HEK293 (cell line): Measurements from ENCODE around the gene DDX31.

Experiments
- CTCF ChIA-PET: fragments of 350-600 bp; formaldehyde crosslinking; extraction: SDS; loops from one replicate; lab custom pipeline; 2021; ENCODE audit warnings: antibody characterized with exemption; lab: Yijun Ruan, JAX
- POLR2A ChIA-PET: fragments of 300-600 bp; formaldehyde crosslinking; extraction: SDS; loops from one replicate; lab custom pipeline; 2020; ENCODE audit warnings: antibody characterized with exemption, inconsistent platforms; lab: Yijun Ruan, JAX
- H3K27ac ChIP-seq: fragments of 200-500 bp; sonication (Bioruptor generic); 2 replicates; pipeline ENCODE4 v1.5.1; 2014; ENCODE audit warnings: low read depth, low read length, control low read depth, inconsistent platforms; ENCODE audit errors: extremely low read depth
- H3K36me3 ChIP-seq, 2 experiments: fragments of 200-500 bp in 1 of 2; sonication (Bioruptor generic) in 1 of 2; 1 replicate in 1 of 2; 2 replicates in 1 of 2; pipeline ENCODE4 v1.5.1; 2014 to 2017; ENCODE audit warnings: inconsistent platforms in 2 of 2, low read length in 2 of 2; ENCODE audit not compliant: control insufficient read depth in 2 of 2, insufficient read depth in 1 of 2
- H3K4me1 ChIP-seq: fragments of 200-500 bp; sonication (Bioruptor generic); 2 replicates; pipeline ENCODE4 v1.5.1; 2014; ENCODE audit warnings: mild to moderate bottlenecking, low read length, inconsistent platforms; ENCODE audit not compliant: control insufficient read depth, insufficient read depth
- H3K4me3 ChIP-seq: 2 replicates; pipeline ENCODE4 v1.5.1; 2011; ENCODE audit warnings: low read depth, mild to moderate bottlenecking, control low read depth, low read length, moderate library complexity
- H3K9me3 ChIP-seq: fragments of 200-500 bp; sonication (Bioruptor generic); 2 replicates; pipeline ENCODE4 v1.5.1; 2014; ENCODE audit warnings: low read depth, low read length, inconsistent platforms; ENCODE audit not compliant: control insufficient read depth, insufficient read depth
- BCL11A ChIP-seq: fragments of 450-650 bp; formaldehyde crosslinking; IDR thresholded peaks from 2 replicates; pipeline ENCODE4 v1.5.1; 2016; ENCODE audit warnings: low read depth, missing biosample characterization, missing genetic modification characterization
- HOXC10 ChIP-seq: sonication (generic); formaldehyde crosslinking; IDR thresholded peaks from 2 replicates; pipeline ENCODE4 v1.8.1; 2023; ENCODE audit warnings: mild to moderate bottlenecking, missing genetic modification reagents
- KLF7 ChIP-seq: fragments of 450-650 bp; formaldehyde crosslinking; IDR thresholded peaks from 2 replicates; pipeline ENCODE4 v1.5.1; 2016; ENCODE audit warnings: missing biosample characterization, missing genetic modification characterization, borderline replicate concordance
- PRDM10 ChIP-seq: fragments of 450-650 bp; formaldehyde crosslinking; IDR thresholded peaks from 2 replicates; pipeline ENCODE4 v1.5.1; 2016; ENCODE audit warnings: missing biosample characterization, missing genetic modification characterization
- SP7 ChIP-seq: fragments of 450-650 bp; formaldehyde crosslinking; IDR thresholded peaks from 2 replicates; pipeline ENCODE4 v1.5.1; 2016; ENCODE audit warnings: missing biosample characterization, missing genetic modification characterization
- ZNF132 ChIP-seq: fragments of 450-650 bp; formaldehyde crosslinking; IDR thresholded peaks from 2 replicates; pipeline ENCODE4 v1.5.1; 2017; ENCODE audit warnings: missing biosample characterization, missing genetic modification characterization, borderline replicate concordance
- ZNF18 ChIP-seq: fragments of 450-650 bp; formaldehyde crosslinking; IDR thresholded peaks from 2 replicates; pipeline ENCODE4 v1.5.1; 2016; ENCODE audit warnings: missing biosample characterization, missing genetic modification characterization
- ZNF274 ChIP-seq, 2 experiments: fragments of 200-500 bp in 1 of 2; fragments of 450-650 bp in 1 of 2; sonication (Bioruptor generic) in 1 of 2; formaldehyde crosslinking in 1 of 2; IDR thresholded peaks; 2 replicates each; pipeline versions ENCODE4 v1.5.1 to v1.6.1; 2014 to 2016; ENCODE audit warnings: borderline replicate concordance in 1 of 2, inconsistent platforms in 1 of 2, low read length in 1 of 2, missing biosample characterization in 1 of 2, missing genetic modification characterization in 1 of 2
- ZNF37A ChIP-seq: fragments of 450-650 bp; IDR thresholded peaks from 2 replicates; pipeline ENCODE4 v1.5.1; 2018; ENCODE audit warnings: missing biosample characterization, missing genetic modification characterization
- ZNF610 ChIP-seq: fragments of 450-650 bp; formaldehyde crosslinking; IDR thresholded peaks from 2 replicates; pipeline ENCODE4 v1.5.1; 2016; ENCODE audit warnings: missing biosample characterization, missing genetic modification characterization, borderline replicate concordance
- ZNF639 ChIP-seq: fragments of 450-650 bp; formaldehyde crosslinking; IDR thresholded peaks from 2 replicates; pipeline ENCODE4 v1.5.1; 2016; ENCODE audit warnings: missing biosample characterization, missing genetic modification characterization
- ZNF768 ChIP-seq: fragments of 450-650 bp; formaldehyde crosslinking; IDR thresholded peaks from 2 replicates; pipeline ENCODE4 v1.5.1; 2018; ENCODE audit warnings: missing biosample characterization, mild to moderate bottlenecking, missing genetic modification characterization
- ZSCAN23 ChIP-seq: fragments of 450-650 bp; formaldehyde crosslinking; IDR thresholded peaks from 2 replicates; pipeline ENCODE4 v1.5.1; 2016; ENCODE audit warnings: missing biosample characterization, missing genetic modification characterization
- TF ChIP-seq, protein P1 (sequence below): fragments of 450-650 bp; formaldehyde crosslinking; IDR thresholded peaks from 2 replicates; pipeline ENCODE4 v1.5.1; 2016; ENCODE audit warnings: missing biosample characterization, missing genetic modification characterization
- TF ChIP-seq, protein P2 (sequence below): fragments of 450-650 bp; formaldehyde crosslinking; IDR thresholded peaks from 2 replicates; pipeline ENCODE4 v1.5.1; 2016; ENCODE audit warnings: missing biosample characterization, missing genetic modification characterization
- TF ChIP-seq, protein P3 (sequence below): fragments of 450-650 bp; formaldehyde crosslinking; IDR thresholded peaks from 2 replicates; pipeline ENCODE4 v1.5.1; 2016; ENCODE audit warnings: missing biosample characterization, missing genetic modification characterization, borderline replicate concordance

DDX31 gene

DNA sequence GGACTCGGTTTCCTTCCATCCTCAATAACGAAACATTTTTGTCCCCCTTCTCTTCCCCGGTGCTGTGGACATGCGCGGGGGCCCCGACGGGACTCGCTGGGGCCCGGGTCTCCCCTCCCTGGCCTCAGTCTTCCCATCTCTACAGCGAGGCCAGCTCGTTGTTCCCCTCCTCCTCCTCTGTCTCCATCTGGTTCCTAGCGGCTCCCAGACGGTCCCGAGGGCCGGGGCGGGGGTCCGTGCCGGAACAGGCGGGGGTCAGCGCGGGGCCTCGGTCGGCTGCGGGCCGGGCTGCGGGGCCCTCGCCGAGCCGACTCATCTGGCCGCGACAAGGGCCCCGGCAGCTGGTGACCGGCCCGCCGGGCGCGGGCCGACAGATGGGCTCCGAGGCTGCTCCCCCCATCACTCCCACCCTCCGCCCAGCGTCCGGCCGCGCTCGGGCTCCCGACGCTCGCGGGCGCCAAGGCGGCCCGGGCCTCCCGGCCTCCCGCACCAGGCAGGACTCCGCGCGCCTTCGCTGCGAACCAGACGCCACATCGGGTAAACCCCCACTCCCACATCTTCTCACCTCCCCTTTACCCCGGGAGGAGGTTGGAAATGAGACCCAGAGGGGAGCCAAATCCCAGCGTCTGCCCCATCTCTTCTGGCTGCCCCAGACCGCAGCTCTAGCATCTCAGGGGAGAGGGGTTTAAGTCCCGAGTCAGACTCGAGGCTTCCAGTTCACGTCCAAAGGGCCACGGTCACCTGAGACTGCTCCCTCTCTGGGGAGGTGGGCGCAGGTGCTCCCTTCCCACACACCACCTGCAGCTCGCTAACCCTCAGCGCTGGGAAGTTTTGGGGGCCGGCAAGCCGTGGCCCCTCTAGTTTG is 79.2 kb downstream of the DDX31 start:
- Histone ChIP-seq H3K27ac (no peak overlapping the region), H3K4me3 (no peak overlapping the region), H3K4me1 (no peaks in the 10 kb centered on the region), H3K9me3 (no peaks in the 10 kb centered on the region), H3K36me3 (peaks cover 0 to 12% of the 10 kb centered on the region in 2 experiments; a peak in 1 of 3 replicates)
- ChIA-PET POLR2A (no interaction called here), CTCF (interaction anchor here (0.6 to 0.8 kb wide), 2 partner anchors 36 to 83 kb away, joined by 3 to 4 read pairs; no protein-coding TSS in a partner anchor)
- no peak for TF ChIP-seq KLF7 (tag by site-specific recombination)
- no peak for TF ChIP-seq ZNF768 (tag by site-specific recombination)
- TF ChIP-seq ZNF18 (tag by site-specific recombination) = no peak
- TF ChIP-seq SP7 = no peak
- no peak for TF ChIP-seq ZNF37A
- TF ChIP-seq HOXC10 (CRISPR knock-in tag) = no peak
- no peak for TF ChIP-seq PRDM10
- TF ChIP-seq ZNF610 (tag by site-specific recombination) = no peak
- TF ChIP-seq, protein P1, sequence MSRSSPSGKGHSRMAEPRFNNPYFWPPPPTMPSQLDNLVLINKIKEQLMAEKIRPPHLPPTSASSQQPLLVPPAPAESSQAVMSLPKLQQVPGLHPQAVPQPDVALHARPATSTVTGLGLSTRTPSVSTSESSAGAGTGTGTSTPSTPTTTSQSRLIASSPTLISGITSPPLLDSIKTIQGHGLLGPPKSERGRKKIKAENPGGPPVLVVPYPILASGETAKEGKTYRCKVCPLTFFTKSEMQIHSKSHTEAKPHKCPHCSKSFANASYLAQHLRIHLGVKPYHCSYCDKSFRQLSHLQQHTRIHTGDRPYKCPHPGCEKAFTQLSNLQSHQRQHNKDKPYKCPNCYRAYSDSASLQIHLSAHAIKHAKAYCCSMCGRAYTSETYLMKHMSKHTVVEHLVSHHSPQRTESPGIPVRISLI (tag by site-specific recombination) = no peak
- TF ChIP-seq, protein P2, sequence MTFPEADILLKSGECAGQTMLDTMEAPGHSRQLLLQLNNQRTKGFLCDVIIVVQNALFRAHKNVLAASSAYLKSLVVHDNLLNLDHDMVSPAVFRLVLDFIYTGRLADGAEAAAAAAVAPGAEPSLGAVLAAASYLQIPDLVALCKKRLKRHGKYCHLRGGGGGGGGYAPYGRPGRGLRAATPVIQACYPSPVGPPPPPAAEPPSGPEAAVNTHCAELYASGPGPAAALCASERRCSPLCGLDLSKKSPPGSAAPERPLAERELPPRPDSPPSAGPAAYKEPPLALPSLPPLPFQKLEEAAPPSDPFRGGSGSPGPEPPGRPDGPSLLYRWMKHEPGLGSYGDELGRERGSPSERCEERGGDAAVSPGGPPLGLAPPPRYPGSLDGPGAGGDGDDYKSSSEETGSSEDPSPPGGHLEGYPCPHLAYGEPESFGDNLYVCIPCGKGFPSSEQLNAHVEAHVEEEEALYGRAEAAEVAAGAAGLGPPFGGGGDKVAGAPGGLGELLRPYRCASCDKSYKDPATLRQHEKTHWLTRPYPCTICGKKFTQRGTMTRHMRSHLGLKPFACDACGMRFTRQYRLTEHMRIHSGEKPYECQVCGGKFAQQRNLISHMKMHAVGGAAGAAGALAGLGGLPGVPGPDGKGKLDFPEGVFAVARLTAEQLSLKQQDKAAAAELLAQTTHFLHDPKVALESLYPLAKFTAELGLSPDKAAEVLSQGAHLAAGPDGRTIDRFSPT (tag by site-specific recombination) = no peak
- no peak for TF ChIP-seq ZSCAN23 (tag by site-specific recombination)
- no peak for TF ChIP-seq ZNF132 (tag by site-specific recombination)
- no peak for TF ChIP-seq BCL11A (tag by site-specific recombination)
- TF ChIP-seq ZNF274 (IDR thresholded peaks at IDR 0.05; ENCODE audit: low read length) = no peak
- no peak for TF ChIP-seq ZNF274 (tag by site-specific recombination; IDR thresholded peaks at IDR 0.05; ENCODE audit: borderline replicate concordance)
- TF ChIP-seq, protein P3, sequence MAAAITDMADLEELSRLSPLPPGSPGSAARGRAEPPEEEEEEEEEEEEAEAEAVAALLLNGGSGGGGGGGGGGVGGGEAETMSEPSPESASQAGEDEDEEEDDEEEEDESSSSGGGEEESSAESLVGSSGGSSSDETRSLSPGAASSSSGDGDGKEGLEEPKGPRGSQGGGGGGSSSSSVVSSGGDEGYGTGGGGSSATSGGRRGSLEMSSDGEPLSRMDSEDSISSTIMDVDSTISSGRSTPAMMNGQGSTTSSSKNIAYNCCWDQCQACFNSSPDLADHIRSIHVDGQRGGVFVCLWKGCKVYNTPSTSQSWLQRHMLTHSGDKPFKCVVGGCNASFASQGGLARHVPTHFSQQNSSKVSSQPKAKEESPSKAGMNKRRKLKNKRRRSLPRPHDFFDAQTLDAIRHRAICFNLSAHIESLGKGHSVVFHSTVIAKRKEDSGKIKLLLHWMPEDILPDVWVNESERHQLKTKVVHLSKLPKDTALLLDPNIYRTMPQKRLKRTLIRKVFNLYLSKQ (tag by site-specific recombination) = no peak
- no peak for TF ChIP-seq ZNF639
